Adipocyte (in vitro differentiated cells): ENCODE results near the gene UBE2M.
A peak's percentile ranks its signal among the peaks of the same experiment; 100 is the strongest.

Source experiments
- DNase-seq: peaks from one replicate; pipeline ENCODE4 v3.0.0-alpha.2; 2015; ENCODE audit warnings: low read depth
- H3K27me3 ChIP-seq: replicated peaks from 2 replicates; pipeline ENCODE4 v1.7.0; 2013; ENCODE audit warnings: mild to moderate bottlenecking, low read length, moderate library complexity; ENCODE audit not compliant: control insufficient read depth, insufficient read depth
- H3K36me3 ChIP-seq: 2 replicates; pipeline ENCODE4 v1.7.0; 2013; ENCODE audit warnings: low read length, mild to moderate bottlenecking, moderate library complexity; ENCODE audit not compliant: control insufficient read depth, insufficient read depth, severe bottlenecking
- H3K4me1 ChIP-seq: 2 replicates; pipeline ENCODE4 v1.7.0; 2013; ENCODE audit warnings: mild to moderate bottlenecking, low read length, moderate library complexity; ENCODE audit not compliant: control insufficient read depth, insufficient read depth
- H3K4me3 ChIP-seq: 2 replicates; pipeline ENCODE4 v1.7.0; 2013; ENCODE audit warnings: mild to moderate bottlenecking, low read length, moderate library complexity
- H3K9ac ChIP-seq: 2 replicates; pipeline ENCODE4 v1.7.0; 2013; ENCODE audit warnings: mild to moderate bottlenecking, low read length, moderate library complexity
- H3K9me3 ChIP-seq: 2 replicates; pipeline ENCODE4 v1.7.0; 2013; ENCODE audit warnings: mild to moderate bottlenecking, low read length, moderate library complexity; ENCODE audit not compliant: control insufficient read depth

UBE2M gene

GRCh38 chr19:58559275-58560006 lies 1.0 kb upstream of the UBE2M start:
- Histone ChIP-seq H3K9me3 (no peaks in the 10 kb centered on the region), H3K4me1 (peaks cover 50% of the 10 kb centered on the region), H3K9ac (peak overlapping the region; percentile 98), H3K27me3 (no peaks in the 10 kb centered on the region), H3K4me3 (peak overlapping the region; percentile 92), H3K36me3 (peaks cover 16% of the 10 kb centered on the region)
- peak; percentile 94 for DNase-seq

- Histone ChIP-seq H3K4me1 (peaks cover 56% of the 10 kb centered on the region), H3K27me3 (no peaks in the 10 kb centered on the region), H3K36me3 (peaks cover 16% of the 10 kb centered on the region), H3K4me3 (peak overlapping the region; percentile 92), H3K9ac (peak overlapping the region; percentile 98), H3K9me3 (no peaks in the 10 kb centered on the region)
- peak; percentile 99 for DNase-seq
Measured at GRCh38 chr19:58558623-58559274, 338 bp upstream of the UBE2M start.

- Histone ChIP-seq H3K27me3 (no peaks in the 10 kb centered on the region), H3K36me3 (peaks cover 22% of the 10 kb centered on the region), H3K9ac (peak overlapping the region; percentile 98), H3K4me3 (peak overlapping the region; percentile 92), H3K4me1 (peaks cover 50% of the 10 kb centered on the region), H3K9me3 (no peaks in the 10 kb centered on the region)
- DNase-seq: peak; percentile 18
Measured at GRCh38 chr19:58557221-58558065, 968 bp downstream of the UBE2M start.

GRCh38 chr19:58556622-58557220 lies 1.7 kb downstream of the UBE2M start:
- peaks cover 29% of the 10 kb centered on the region for H3K36me3 ChIP-seq
- no peaks in the 10 kb centered on the region for H3K27me3 ChIP-seq
- H3K9ac ChIP-seq: peak overlapping the region; percentile 98
- peak overlapping the region; percentile 92 for H3K4me3 ChIP-seq
- no peaks in the 10 kb centered on the region for H3K9me3 ChIP-seq
- no peak for DNase-seq
- H3K4me1 ChIP-seq: peaks cover 43% of the 10 kb centered on the region

- peaks cover 36% of the 10 kb centered on the region for H3K36me3 ChIP-seq
- peak overlapping the region; percentile 98 for H3K9ac ChIP-seq
- H3K27me3 ChIP-seq: no peaks in the 10 kb centered on the region
- no peak for DNase-seq
- H3K4me1 ChIP-seq: peaks cover 41% of the 10 kb centered on the region
- peak overlapping the region; percentile 92 for H3K4me3 ChIP-seq
- H3K9me3 ChIP-seq: no peaks in the 10 kb centered on the region
Measured at GRCh38 chr19:58555920-58556621, 2.3 kb downstream of the UBE2M start.

DNA sequence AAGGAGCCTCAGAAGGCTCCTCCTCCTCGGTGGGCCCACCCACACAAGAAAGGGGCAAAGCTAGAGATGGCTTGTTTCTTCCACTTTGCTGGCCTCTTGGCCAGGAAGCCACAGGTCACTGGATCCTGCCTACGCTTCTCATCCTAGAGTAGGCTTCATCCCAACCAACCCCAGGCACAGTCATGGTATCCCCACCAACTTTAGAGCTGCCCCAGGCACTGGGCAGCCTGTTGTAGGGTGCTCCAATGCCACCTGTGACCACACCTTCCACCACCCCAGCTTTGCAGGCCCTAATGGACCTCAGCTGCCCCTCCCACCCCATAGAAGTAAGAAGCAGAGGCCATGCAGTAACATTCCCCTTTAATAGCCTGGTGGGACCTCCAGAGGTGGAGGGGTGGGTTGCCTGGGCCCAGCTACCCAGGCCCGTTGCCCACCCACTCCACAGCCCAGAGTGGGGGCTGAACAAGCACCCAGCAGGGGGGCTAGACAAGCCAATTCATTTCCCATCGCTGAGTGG lies 3.0 kb downstream of the UBE2M start:
- peaks cover 42% of the 10 kb centered on the region for H3K36me3 ChIP-seq
- peak overlapping the region; percentile 97 for H3K4me3 ChIP-seq
- peak overlapping the region; percentile 98 for H3K9ac ChIP-seq
- H3K27me3 ChIP-seq: no peaks in the 10 kb centered on the region
- DNase-seq: no peak
- no peaks in the 10 kb centered on the region for H3K9me3 ChIP-seq
- H3K4me1 ChIP-seq: peaks cover 41% of the 10 kb centered on the region

DNA sequence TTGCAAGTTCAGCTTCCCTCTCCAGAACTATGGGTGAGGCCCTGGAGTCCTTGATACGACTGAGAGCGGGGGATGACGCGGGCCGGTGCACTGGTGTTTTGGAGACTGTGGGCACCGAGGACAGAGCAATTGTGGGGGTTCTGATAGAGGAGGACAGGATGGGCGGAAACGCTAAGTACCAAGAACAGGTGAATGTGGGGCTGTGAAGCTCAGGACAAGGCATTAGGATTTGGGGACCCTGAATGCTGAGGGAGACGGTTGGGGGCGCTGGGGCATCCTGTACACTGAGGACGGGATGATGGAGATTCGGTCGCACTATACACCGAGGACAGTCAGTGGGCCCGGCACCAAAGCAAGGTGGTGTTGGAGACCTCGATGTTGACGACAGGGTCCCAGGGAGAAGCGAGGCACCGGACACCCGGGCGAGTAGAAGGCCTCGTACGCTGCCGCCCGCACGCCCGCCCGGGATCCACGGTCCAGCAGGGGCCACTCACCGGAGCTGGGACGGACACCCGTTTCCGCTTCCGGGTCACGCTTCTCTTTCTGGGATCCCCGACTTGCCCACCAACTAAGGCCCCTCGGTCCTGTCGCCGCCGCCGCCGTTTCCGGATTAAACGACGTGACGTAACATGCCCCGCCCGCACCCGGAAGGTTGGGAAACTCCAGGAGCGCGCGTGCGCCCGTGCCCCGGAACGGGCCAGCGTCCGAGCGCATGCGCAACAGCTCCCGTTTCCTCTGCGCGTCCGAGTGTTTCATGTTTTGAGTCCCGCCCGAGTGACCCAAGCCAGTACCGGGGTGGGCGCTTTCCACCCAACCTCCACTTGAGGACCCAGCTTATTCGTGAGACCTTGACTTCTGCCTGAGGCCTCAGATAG lies 3.7 kb downstream of the UBE2M start, which contains the start of gene CHMP2A:
Gene CHMP2A (minus strand): TSS at position 612 of the 875 bp plus-strand sequence. CDS start 893 bp downstream, outside the sequence.
- H3K9me3 ChIP-seq: no peaks in the 10 kb centered on the region
- DNase-seq: peak; percentile 99
- H3K9ac ChIP-seq: peak within 1 kb of the TSS; percentile 98
- H3K36me3 ChIP-seq: peaks cover 49% of the 10 kb centered on the region
- peaks cover 35% of the 10 kb centered on the region for H3K4me1 ChIP-seq
- H3K4me3 ChIP-seq: peak within 1 kb of the TSS; percentile 97
- no peaks in the 10 kb centered on the region for H3K27me3 ChIP-seq

- H3K4me3 ChIP-seq: peak overlapping the region; percentile 97
- DNase-seq: no peak
- peaks cover 57% of the 10 kb centered on the region for H3K36me3 ChIP-seq
- H3K27me3 ChIP-seq: no peaks in the 10 kb centered on the region
- peak overlapping the region; percentile 98 for H3K9ac ChIP-seq
- H3K9me3 ChIP-seq: no peaks in the 10 kb centered on the region
- peaks cover 33% of the 10 kb centered on the region for H3K4me1 ChIP-seq
Measured at GRCh38 chr19:58553799-58554493, 4.5 kb downstream of the UBE2M start.

- Histone ChIP-seq H3K4me1 (peaks cover 33% of the 10 kb centered on the region), H3K9me3 (no peaks in the 10 kb centered on the region), H3K9ac (no peak overlapping the region), H3K4me3 (no peak overlapping the region), H3K27me3 (no peaks in the 10 kb centered on the region), H3K36me3 (peaks cover 70% of the 10 kb centered on the region)
- no peak for DNase-seq
Measured at GRCh38 chr19:58552655-58553054, 5.8 kb downstream of the UBE2M start.
